SJSA1 (cell line): ENCODE data around the gene FAM8A1. TPM values are rescaled to one million over a fixed set of nuclear protein-coding genes. Genes with fewer than 3 reads are reported as not detected.
A peak's percentile ranks its signal among the peaks of the same experiment; 100 is the strongest.

Experiments
- DNase-seq, 2 experiments: peaks; one replicate each; pipeline ENCODE4 v3.0.0-alpha.2; 2015 to 2020; ENCODE audit warnings: low spot score in 2 of 2, low read depth in 1 of 2
- H3K27ac ChIP-seq: fragments of 250-450 bp; sonication (Bioruptor Pico); 2 replicates; pipeline ENCODE4 v1.5.1; 2020; ENCODE audit warnings: mild to moderate bottlenecking, moderate library complexity
- H3K27me3 ChIP-seq: fragments of 250-450 bp; sonication (Bioruptor Pico); replicated peaks from 2 replicates; pipeline ENCODE4 v1.5.1; 2020; ENCODE audit warnings: mild to moderate bottlenecking, moderate library complexity
- H3K36me3 ChIP-seq: fragments of 250-450 bp; sonication (Bioruptor Pico); 2 replicates; pipeline ENCODE4 v1.5.1; 2020; ENCODE audit warnings: mild to moderate bottlenecking
- H3K4me1 ChIP-seq: fragments of 250-450 bp; sonication (Bioruptor Pico); replicated peaks from 2 replicates; pipeline ENCODE4 v1.6.1; 2021; ENCODE audit warnings: mild to moderate bottlenecking
- H3K4me3 ChIP-seq: fragments of 250-450 bp; sonication (Bioruptor Pico); 2 replicates; pipeline ENCODE4 v1.5.1; 2020; ENCODE audit warnings: mild to moderate bottlenecking
- H3K9me3 ChIP-seq: fragments of 250-450 bp; sonication (Bioruptor Pico); replicated peaks from 2 replicates; pipeline ENCODE4 v1.5.1; 2020; ENCODE audit warnings: mild to moderate bottlenecking
- total RNA-seq: library from RNA; depleted of rRNA; stranded (reverse); fragments of >200 nt; shearing (Covaris generic); gene quantifications from 2 replicates; pipeline ENCODE4 v1.2.3, GENCODE V29; 2014; rRNA removed

Gene FAM8A1
- total RNA-seq, 1 experiment from 2014 or later: 11.0 TPM

- 0 out of 2 replicates have a peak, but pooled peaks cover 6% of the 10 kb centered on the region for H3K4me1 ChIP-seq
- H3K36me3 ChIP-seq: peaks cover 93% of the 10 kb centered on the region
- no peaks in the 10 kb centered on the region for H3K9me3 ChIP-seq
- no peaks in the 10 kb centered on the region for H3K27me3 ChIP-seq
- no peak overlapping the region for H3K4me3 ChIP-seq
- no peak for DNase-seq
- no peak overlapping the region for H3K27ac ChIP-seq
These were observed 53.2 kb downstream of the FAM8A1 start for GRCh38 chr6:17653198-17653882.

DNA sequence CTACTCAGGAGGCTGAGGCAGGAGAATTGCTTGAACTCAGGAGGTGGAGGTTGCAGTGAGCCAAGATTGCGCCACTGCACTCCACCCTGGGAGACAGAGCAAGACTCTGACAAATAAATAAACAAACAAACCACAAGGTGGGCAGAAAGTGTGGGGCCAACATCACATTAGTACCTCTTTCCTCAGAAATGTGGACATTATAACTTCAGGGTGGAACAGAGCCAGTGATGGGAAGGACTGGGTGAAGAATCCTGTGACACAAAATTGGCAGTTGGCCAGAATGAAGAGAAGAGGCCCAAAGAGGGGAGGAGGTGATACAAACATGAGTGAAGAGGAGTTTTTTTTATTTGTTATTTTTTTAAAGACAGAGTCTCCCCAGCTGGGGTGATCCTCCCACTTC lies 56.0 kb downstream of the FAM8A1 start:
- Histone ChIP-seq H3K27ac (no peak overlapping the region), H3K9me3 (no peaks in the 10 kb centered on the region), H3K4me3 (no peak overlapping the region), H3K36me3 (peaks cover 92% of the 10 kb centered on the region), H3K4me1 (0 out of 2 replicates have a peak, but pooled peaks cover 6% of the 10 kb centered on the region), H3K27me3 (no peaks in the 10 kb centered on the region)
- peak in 1 of 2 experiments; percentile 9 for DNase-seq

DNA sequence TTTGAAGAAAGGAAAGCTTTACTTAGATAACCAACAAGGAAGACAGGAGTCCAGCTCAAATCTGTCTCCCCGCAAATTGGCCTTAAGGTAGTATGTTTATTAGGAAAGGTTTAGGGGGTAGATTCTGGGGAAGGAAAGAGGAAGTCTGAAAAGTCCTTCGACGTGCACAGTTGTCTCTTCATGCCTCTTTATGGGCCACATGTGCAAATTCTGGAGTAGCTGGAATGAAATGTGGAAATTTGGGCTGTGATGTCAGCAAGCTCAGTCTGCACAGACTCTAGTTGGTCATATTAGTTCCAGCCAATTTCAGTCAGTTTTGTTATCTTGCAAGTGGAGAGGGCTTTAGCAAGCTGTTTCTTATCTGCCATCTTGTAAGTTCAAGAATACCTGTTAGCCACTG lies 56.5 kb downstream of the FAM8A1 start:
- Histone ChIP-seq H3K27ac (no peak overlapping the region), H3K27me3 (no peaks in the 10 kb centered on the region), H3K9me3 (no peaks in the 10 kb centered on the region), H3K36me3 (peaks cover 94% of the 10 kb centered on the region), H3K4me1 (0 out of 2 replicates have a peak, but pooled peaks cover 6% of the 10 kb centered on the region), H3K4me3 (no peak overlapping the region)
- DNase-seq: no peak

Other genes starting within 250 kb of the FAM8A1 start
- gene CAP2, start 206.7 kb upstream of the FAM8A1 start, total RNA-seq: 23.7 and 34.0 TPM in 2 replicates
- gene NUP153, start 106.6 kb downstream of the FAM8A1 start, total RNA-seq: 36.5 and 50.5 TPM in 2 replicates